ENCODE measurements around the gene PRKCSH.

DNA sequence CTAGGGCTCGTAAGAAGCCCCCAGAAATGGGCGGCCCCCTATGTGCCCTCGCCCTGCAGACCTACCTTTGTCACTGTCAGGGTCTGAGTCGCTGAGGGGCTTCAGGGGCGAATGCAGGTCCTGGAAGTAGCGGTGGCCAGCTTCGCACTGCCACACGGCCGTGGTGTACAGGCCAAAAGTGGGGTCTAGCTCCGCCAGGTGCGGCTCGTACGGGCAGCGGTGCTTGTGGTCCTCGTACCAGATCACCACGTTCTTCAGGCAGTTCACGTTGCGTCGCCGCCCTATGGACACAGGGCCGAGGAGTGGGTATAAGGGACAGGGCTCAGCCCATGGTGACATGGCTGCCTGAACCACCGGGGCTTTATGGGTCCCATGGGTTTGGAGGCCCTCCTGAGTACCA is 60.5 kb downstream of the PRKCSH start:
- TF ChIP-seq, protein P1, sequence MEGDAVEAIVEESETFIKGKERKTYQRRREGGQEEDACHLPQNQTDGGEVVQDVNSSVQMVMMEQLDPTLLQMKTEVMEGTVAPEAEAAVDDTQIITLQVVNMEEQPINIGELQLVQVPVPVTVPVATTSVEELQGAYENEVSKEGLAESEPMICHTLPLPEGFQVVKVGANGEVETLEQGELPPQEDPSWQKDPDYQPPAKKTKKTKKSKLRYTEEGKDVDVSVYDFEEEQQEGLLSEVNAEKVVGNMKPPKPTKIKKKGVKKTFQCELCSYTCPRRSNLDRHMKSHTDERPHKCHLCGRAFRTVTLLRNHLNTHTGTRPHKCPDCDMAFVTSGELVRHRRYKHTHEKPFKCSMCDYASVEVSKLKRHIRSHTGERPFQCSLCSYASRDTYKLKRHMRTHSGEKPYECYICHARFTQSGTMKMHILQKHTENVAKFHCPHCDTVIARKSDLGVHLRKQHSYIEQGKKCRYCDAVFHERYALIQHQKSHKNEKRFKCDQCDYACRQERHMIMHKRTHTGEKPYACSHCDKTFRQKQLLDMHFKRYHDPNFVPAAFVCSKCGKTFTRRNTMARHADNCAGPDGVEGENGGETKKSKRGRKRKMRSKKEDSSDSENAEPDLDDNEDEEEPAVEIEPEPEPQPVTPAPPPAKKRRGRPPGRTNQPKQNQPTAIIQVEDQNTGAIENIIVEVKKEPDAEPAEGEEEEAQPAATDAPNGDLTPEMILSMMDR (IDR thresholded peaks at IDR 0.05): no peak
- no peak for TF ChIP-seq POLR2A (IDR thresholded peaks at IDR 0.05)
